GM15510 (cell line): ENCODE results near the gene GGTLC2.
"Not testable (repeated sequence)": the region's sequence is repeated elsewhere in the genome, so short reads cannot be mapped to it uniquely, and the experiment has no call there.

Experiments used
- POLR2A ChIP-seq: IDR thresholded peaks from 3 replicates; pipeline ENCODE4 v1.6.1; 2011; ENCODE audit warnings: borderline replicate concordance; ENCODE audit not compliant: insufficient read length; ENCODE audit errors: extremely low read depth

Gene GGTLC2

GRCh38 chr22:22644314-22644713, at the start of gene GGTLC2:
Gene GGTLC2 (plus strand): TSS chr22:22644614. CDS start chr22:22646346, 1,732 bp downstream.
- TF ChIP-seq POLR2A = not testable (repeated sequence)

GRCh38 chr22:22595001-22595835, 49.2 kb upstream of the GGTLC2 start:
- TF ChIP-seq POLR2A = no peak

- TF ChIP-seq POLR2A = no peak
These were observed 46.3 kb upstream of the GGTLC2 start for GRCh38 chr22:22598144-22598543.

- TF ChIP-seq POLR2A = no peak
These were observed 45.2 kb upstream of the GGTLC2 start for GRCh38 chr22:22599248-22599647.

GRCh38 chr22:22600531-22601261, 43.7 kb upstream of the GGTLC2 start:
- TF ChIP-seq POLR2A = no peak

- TF ChIP-seq POLR2A = no peak
These were observed 40.9 kb upstream of the GGTLC2 start for GRCh38 chr22:22603470-22603947.

GRCh38 chr22:22604326-22605073, 39.9 kb upstream of the GGTLC2 start:
- TF ChIP-seq POLR2A = no peak

GRCh38 chr22:22605074-22605404, 39.4 kb upstream of the GGTLC2 start:
- no peak for TF ChIP-seq POLR2A

- TF ChIP-seq POLR2A = no peak
These were observed 35.1 kb upstream of the GGTLC2 start for GRCh38 chr22:22609291-22609690.

- TF ChIP-seq POLR2A = no peak
These were observed 31.9 kb upstream of the GGTLC2 start for GRCh38 chr22:22612516-22612915.

- TF ChIP-seq POLR2A = no peak
These were observed 30.3 kb upstream of the GGTLC2 start for GRCh38 chr22:22614065-22614464.

GRCh38 chr22:22616636-22617035, 27.8 kb upstream of the GGTLC2 start:
- no peak for TF ChIP-seq POLR2A

GRCh38 chr22:22618448-22618847, 26.0 kb upstream of the GGTLC2 start:
- TF ChIP-seq POLR2A = no peak

- TF ChIP-seq POLR2A = no peak
These were observed 25.5 kb upstream of the GGTLC2 start for GRCh38 chr22:22618923-22619322.
